GM12878 (cell line): ENCODE data around the gene NCKAP5L.

Experiments
- CHD1 ChIP-seq: IDR thresholded peaks from 2 replicates; pipeline ENCODE4 v1.6.1; 2012; ENCODE audit warnings: low read depth, low read length, improper control_type of control experiment
- CHD4 ChIP-seq: fragments of 200-600 bp; sonication (generic); IDR thresholded peaks from 2 replicates; pipeline ENCODE4 v1.6.1; 2016; ENCODE audit warnings: mild to moderate bottlenecking
- CREM ChIP-seq: IDR thresholded peaks from 2 replicates; pipeline ENCODE4 v1.6.1; 2014; ENCODE audit warnings: antibody characterized with exemption, low read depth
- CTCF ChIP-seq, 3 experiments: IDR thresholded peaks in 2 of 3; conservative IDR thresholded peaks in 1 of 3; 2 replicates each; pipeline ENCODE4 v1.5.1; 2011; ENCODE audit warnings: low read depth in 3 of 3, low read length in 3 of 3, mild to moderate bottlenecking in 3 of 3, control low read depth in 2 of 3, moderate library complexity in 2 of 3, inconsistent platforms in 1 of 3, mixed read lengths in 1 of 3; ENCODE audit not compliant: control insufficient read depth in 2 of 3, insufficient read depth in 1 of 3; ENCODE audit errors: extremely low read depth in 1 of 3
- EP300 ChIP-seq, 2 experiments: fragments of 150-350 bp in 1 of 2; IDR thresholded peaks; 2 replicates each; pipeline ENCODE4 v1.6.1; 2011 to 2012; ENCODE audit warnings: low read depth in 2 of 2, low read length in 2 of 2, borderline replicate concordance in 1 of 2, improper control_type of control experiment in 1 of 2, inconsistent platforms in 1 of 2; ENCODE audit not compliant: control insufficient read depth in 1 of 2
- FOS ChIP-seq: IDR thresholded peaks from 3 replicates; pipeline ENCODE4 v1.6.1; 2011; ENCODE audit warnings: borderline replicate concordance; ENCODE audit not compliant: insufficient read length; ENCODE audit errors: extremely low read depth
- HDAC2 ChIP-seq: fragments of 200-600 bp; sonication (generic); IDR thresholded peaks from 2 replicates; pipeline ENCODE4 v1.6.1; 2017
- NFXL1 ChIP-seq: fragments of 450-650 bp; IDR thresholded peaks from 2 replicates; pipeline ENCODE4 v1.6.1; 2017; ENCODE audit warnings: antibody characterized with exemption, mild to moderate bottlenecking, borderline replicate concordance
- SIX5 ChIP-seq: IDR thresholded peaks from 2 replicates; pipeline ENCODE4 v1.6.1; 2011; ENCODE audit warnings: mild to moderate bottlenecking, low read depth, low read length, moderate library complexity; ENCODE audit not compliant: severe bottlenecking
- SPI1 ChIP-seq: IDR thresholded peaks from 2 replicates; pipeline ENCODE4 v1.6.1; 2011; ENCODE audit warnings: low read depth, mild to moderate bottlenecking, low read length, moderate library complexity, borderline replicate concordance; ENCODE audit not compliant: insufficient read depth
- TARDBP ChIP-seq: IDR thresholded peaks from 2 replicates; pipeline ENCODE4 v1.6.1; 2016; ENCODE audit warnings: borderline replicate concordance
- TCF7 ChIP-seq: IDR thresholded peaks from 2 replicates; pipeline ENCODE4 v1.6.1; 2014; ENCODE audit warnings: antibody characterized with exemption, borderline replicate concordance
- YY1 ChIP-seq: IDR thresholded peaks from 2 replicates; pipeline ENCODE4 v1.6.1; 2011; ENCODE audit warnings: low read depth, mild to moderate bottlenecking, low read length

- TF ChIP-seq FOS = no peak
- no peak for TF ChIP-seq YY1
- TF ChIP-seq HDAC2 = no peak
- no peak for TF ChIP-seq EP300 (IDR thresholded peaks at IDR 0.05; ENCODE audit: borderline replicate concordance in 1 of 2, control insufficient read depth in 1 of 2, low read depth in 2 of 2, low read length in 2 of 2)
- no peak for TF ChIP-seq TCF7
- TF ChIP-seq CTCF (IDR thresholded peaks at IDR 0.05 in 2 of 3, conservative IDR thresholded peaks at IDR 0.05 in 1 of 3; ENCODE audit: control insufficient read depth in 2 of 3, extremely low read depth in 1 of 3, insufficient read depth in 1 of 3, low read depth in 3 of 3, low read length in 3 of 3) = no peak
- TF ChIP-seq CHD4 = no peak
- no peak for TF ChIP-seq TARDBP
- TF ChIP-seq SIX5 = no peak
- no peak for TF ChIP-seq SPI1
- no peak for TF ChIP-seq NFXL1
- TF ChIP-seq CHD1 = no peak
- TF ChIP-seq CREM = no peak
Measured at GRCh38 chr12:49869816-49870500, 41.7 kb upstream of the NCKAP5L start.
